Fibroblast of pulmonary artery (primary cell): Measurements from ENCODE around the gene RBM20.

ENCODE experiments used
- DNase-seq: peaks from one replicate; pipeline ENCODE4 v3.0.0-alpha.2; 2010; ENCODE audit warnings: low read depth
- H3K4me3 ChIP-seq: replicated peaks from 2 replicates; pipeline ENCODE4 v1.5.1; 2011; ENCODE audit warnings: low read depth, mild to moderate bottlenecking, control low read depth, low read length, moderate library complexity
- TF ChIP-seq, protein P1 (sequence below): IDR thresholded peaks from 2 replicates; pipeline ENCODE4 v1.5.1; 2011; ENCODE audit warnings: mild to moderate bottlenecking, control low read depth, low read length, inconsistent platforms; ENCODE audit errors: missing control alignments

The RBM20 gene

DNA sequence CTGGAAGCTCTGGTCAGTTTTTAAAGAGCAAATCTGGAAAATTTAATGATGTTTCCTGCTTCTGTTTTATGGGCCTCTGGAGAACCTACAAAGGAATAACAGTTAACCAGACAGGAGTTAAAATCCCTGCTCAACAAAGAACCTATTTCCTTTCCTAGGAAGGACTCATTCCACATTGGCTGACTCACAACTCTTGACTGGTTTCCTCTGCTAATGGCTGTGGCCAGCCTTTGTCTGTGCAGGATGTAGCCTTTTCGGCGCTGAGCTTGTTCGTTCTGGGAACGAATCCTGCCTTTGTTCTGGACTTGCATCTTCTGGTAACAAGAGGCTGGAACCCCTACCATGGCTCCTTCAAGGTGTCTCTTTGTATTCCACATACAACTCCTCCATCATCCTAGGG is 114.8 kb downstream of the RBM20 start:
- TF ChIP-seq, protein P1, sequence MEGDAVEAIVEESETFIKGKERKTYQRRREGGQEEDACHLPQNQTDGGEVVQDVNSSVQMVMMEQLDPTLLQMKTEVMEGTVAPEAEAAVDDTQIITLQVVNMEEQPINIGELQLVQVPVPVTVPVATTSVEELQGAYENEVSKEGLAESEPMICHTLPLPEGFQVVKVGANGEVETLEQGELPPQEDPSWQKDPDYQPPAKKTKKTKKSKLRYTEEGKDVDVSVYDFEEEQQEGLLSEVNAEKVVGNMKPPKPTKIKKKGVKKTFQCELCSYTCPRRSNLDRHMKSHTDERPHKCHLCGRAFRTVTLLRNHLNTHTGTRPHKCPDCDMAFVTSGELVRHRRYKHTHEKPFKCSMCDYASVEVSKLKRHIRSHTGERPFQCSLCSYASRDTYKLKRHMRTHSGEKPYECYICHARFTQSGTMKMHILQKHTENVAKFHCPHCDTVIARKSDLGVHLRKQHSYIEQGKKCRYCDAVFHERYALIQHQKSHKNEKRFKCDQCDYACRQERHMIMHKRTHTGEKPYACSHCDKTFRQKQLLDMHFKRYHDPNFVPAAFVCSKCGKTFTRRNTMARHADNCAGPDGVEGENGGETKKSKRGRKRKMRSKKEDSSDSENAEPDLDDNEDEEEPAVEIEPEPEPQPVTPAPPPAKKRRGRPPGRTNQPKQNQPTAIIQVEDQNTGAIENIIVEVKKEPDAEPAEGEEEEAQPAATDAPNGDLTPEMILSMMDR, result no peak
- H3K4me3 ChIP-seq, result no peak overlapping the region
- DNase-seq, result peak; percentile 38

DNA sequence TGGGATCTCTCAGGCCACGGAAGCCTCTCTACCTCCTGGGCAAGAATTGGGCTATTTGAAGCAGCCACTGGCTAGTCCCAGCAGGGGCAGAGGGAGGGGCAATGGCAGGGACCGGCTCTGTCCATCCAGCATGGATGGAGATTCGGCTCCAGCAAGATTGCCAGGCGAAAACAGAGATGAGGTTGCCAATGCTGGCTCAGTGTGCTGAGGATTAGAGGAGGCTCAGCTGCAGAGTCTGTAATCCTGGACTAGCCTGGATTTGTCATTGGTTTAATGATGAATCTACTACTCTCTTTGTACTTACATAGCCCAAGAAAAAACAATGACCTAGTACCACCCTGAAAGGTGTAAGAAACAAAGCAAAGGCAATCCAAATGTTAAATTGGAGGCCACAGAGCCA is 115.4 kb downstream of the RBM20 start:
- TF ChIP-seq, protein P1, result no peak
- DNase-seq, result no peak
- no peak overlapping the region for H3K4me3 ChIP-seq

DNA sequence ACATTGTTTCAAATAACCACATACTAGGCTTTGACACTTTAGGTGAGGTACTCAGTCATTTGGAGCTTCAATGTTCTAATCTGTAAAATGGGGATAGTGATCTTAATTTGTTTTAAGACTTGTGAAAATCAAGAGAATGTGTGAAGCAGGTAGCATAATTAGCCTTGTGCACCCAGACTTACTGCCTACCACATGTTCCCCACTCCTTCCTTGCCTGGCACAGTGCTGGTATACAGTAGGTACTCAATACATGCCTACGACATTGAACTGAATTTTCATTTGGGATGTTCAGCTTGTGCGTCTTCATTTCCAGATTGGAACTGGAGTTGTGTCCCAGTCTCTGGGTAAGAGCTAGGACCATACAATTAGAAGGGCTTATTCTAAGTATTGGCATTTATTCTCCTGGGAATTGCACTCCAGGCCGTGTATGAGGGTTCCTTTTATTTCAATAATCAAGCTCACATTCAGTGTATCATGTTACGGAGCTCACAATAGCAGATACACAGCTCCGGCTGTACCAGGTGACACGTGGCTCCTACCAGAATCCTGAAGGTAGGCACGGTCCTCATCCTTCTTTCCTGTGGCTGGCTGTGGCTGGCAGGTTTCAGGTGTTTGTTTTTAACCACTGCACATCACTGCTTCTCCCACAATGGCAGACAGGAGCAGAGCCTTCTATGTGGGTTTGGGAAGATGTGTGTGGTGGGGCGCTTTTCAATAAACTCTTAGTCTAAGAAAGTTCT is 118.1 kb downstream of the RBM20 start:
- no peak for DNase-seq
- no peak overlapping the region for H3K4me3 ChIP-seq
- TF ChIP-seq, protein P1, result no peak

DNA sequence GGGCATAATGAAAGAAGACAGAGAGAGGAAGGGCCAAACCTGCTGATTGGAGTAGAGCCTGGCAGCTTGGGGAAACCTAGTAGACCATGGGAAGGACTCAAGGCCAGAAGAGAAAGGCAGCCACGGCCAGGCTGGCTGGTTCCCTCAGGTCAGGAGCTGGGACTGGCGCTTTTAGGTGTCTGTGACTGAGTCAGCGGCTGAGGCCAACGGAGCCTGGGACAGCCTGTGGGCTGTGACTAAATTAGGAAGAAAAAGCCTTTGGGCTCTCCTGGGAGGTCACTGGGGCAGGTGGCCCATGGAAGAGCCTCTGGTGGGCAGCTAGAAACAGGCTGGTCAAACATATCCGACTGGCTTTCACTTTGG is 118.7 kb downstream of the RBM20 start:
- TF ChIP-seq, protein P1, result no peak
- DNase-seq, result no peak
- H3K4me3 ChIP-seq, result no peak overlapping the region

DNA sequence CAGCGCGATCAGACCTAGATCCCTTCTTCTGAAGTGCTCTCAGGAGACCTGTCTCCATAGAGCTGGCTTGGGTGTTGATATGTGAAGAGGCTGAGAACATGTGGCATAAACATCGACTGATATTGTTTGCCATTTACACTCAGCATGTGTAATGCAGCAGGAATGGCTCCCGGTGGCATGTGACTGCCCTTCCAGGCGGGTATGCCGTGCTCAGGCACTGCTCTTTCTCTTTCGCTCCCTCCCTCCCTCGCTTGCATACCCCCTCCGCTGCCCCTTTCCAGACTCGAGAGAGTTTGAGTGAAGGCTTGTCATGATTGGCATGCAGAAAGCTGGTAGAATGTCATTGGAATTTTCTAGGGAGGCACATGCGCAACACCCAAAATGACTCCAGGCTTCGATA is 120.2 kb downstream of the RBM20 start:
- H3K4me3 ChIP-seq, result no peak overlapping the region
- no peak for DNase-seq
- TF ChIP-seq, protein P1, result no peak

DNA sequence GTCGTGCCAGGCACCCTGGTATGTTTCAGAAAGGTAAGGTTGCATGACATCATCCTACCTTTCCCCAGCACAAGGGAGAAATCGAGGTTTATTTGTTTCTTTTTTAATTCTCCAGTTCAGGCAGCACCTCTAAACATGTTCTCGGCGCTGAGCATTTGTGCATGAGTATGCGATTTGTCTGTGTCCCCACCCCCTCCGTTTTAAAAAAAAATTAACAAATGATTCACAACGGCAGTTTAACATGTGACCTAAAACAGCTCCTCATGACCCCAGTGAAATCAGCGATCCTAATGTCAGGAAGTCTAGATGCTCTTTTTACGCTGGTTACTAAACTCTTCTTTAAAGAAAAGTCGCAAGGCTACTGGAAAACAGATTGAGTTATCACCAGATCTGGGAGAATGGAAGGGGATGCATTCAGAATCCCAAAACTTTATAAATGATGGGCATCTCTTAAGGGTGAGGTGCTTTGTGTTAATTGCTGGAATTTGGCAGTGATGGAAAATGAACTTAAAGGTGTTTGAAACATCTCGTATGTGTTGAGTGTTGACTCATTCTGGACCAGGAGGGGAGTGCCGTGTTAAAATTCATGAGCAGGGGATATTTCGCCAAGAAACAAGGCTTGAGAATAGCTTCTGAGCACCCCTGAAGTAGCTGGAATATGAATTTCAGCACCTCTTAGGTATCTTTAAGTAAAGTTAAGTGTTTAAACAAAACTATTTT is 120.8 kb downstream of the RBM20 start:
- DNase-seq, result no peak
- no peak overlapping the region for H3K4me3 ChIP-seq
- TF ChIP-seq, protein P1, result no peak
